ENCODE data around the gene RPS6KB1. TPM values are rescaled to one million over a fixed set of nuclear protein-coding genes. Genes with fewer than 3 reads are reported as not detected.
"Not testable (repeated sequence)": the region's sequence is repeated elsewhere in the genome, so short reads cannot be mapped to it uniquely, and the experiment has no call there.

The RPS6KB1 gene
- total and polyA plus RNA-seq, 9 of the 15 experiments (the other 6 are each of a cell fraction or from before 2014, with no cell fraction given), result 8.8 to 60.7 (median 35.1) TPM

DNA sequence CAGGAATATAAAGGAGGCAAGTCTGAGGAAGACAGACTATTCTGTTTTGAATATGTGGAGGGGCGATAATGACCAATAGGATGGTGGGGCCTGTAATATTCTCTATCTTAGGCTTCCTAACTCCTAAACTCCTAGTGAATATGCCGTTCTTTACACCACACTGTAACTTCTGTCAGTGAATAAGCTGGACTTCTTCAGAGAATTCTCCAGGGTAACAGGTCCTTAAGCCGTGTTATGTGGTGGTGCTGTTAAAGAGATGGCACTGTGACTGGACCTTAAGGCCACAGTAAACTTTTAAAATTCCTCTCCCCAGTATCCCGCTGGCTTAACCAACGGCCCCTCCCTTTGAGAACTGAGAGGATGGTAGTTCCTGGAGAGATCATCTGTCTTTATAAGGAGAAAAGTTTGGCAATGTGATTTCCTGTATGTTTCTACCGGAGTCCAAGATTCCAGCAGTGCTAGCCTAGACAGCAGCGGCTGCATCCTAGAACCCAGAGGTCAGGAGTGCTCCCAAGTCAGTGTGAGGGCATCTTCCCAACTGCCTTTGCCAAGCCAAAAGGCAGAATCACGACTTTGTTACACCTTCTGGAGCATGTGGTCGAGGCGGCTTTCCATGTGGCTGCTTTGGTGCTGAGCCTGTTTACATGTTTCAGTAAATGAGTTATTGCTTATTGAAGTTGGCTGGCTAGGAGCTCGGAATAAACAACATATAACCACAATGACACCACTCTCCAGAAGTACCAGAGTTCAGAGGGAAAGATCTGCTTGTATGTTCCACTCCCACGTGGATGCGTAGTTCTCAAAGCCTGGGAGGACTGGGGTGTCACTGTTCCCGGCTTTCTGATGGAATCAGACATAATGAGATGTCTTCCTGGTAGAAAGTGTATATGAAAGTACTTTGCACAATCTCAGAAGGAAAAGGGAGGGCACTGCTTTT lies 41.2 kb upstream of the RPS6KB1 start (continued):
- TF ChIP-seq E2F6 (IDR thresholded peaks at IDR 0.05; ENCODE audit: borderline replicate concordance in 1 of 2, extremely low read depth in 1 of 2, insufficient read depth in 1 of 2, insufficient read length in 1 of 2, low read depth in 1 of 2, low read length in 1 of 2, poor library complexity in 1 of 2, severe bottlenecking in 1 of 2), result peak in 1 of 2 experiments; percentile 35
- peak; percentile 50 for TF ChIP-seq EWSR1 (IDR thresholded peaks at IDR 0.05; ENCODE audit: borderline replicate concordance, low read depth, partially characterized antibody)

- H3K27me3 ChIP-seq (ENCODE audit: control insufficient read depth in 2 of 2, insufficient read depth in 2 of 2, low read length in 2 of 2); H3K79me2 ChIP-seq (ENCODE audit: control insufficient read depth, insufficient read depth, low read length); BruUV-seq (replicated peaks); H3K36me3 ChIP-seq (ENCODE audit: control insufficient read depth, insufficient read depth, low read length); in situ Hi-C loops (cut with MboI); H4K20me1 ChIP-seq (replicated peaks; ENCODE audit: control insufficient read depth, insufficient read depth, low read length); FAIRE-seq; H3K9me3 ChIP-seq (replicated peaks; ENCODE audit: control insufficient read depth, insufficient read depth, low read depth, low read length); H3K4me2 ChIP-seq (ENCODE audit: insufficient read depth, low read length); DNase-seq (ENCODE audit: extremely low read depth in 1 of 4, low spot score in 3 of 4); H3K9me1 ChIP-seq (ENCODE audit: control insufficient read depth, insufficient read depth, low read length); intact Hi-C loops (cut with micrococcal nuclease); H3K4me1 ChIP-seq (replicated peaks in 1 of 2; ENCODE audit: control insufficient read depth in 2 of 2, insufficient read depth in 2 of 2, low read length in 2 of 2); ATAC-seq; H3K4me3 ChIP-seq; H3K9ac ChIP-seq (ENCODE audit: insufficient read depth in 1 of 2, low read depth in 2 of 2, low read length in 2 of 2): not testable (repeated sequence)
- H2AFZ ChIP-seq (ENCODE audit: low read depth, low read length), result peak overlapping the region; percentile 66
- ChIA-PET CTCF (ENCODE audit: low intra/inter-chr PET ratio) (interaction anchor here (0.6 to 0.8 kb wide), 2 partner anchors 109 to 139 kb away, joined by 3 to 5 read pairs; no protein-coding TSS in a partner anchor), POLR2A (interaction anchor here (0.7 to 0.9 kb wide), 2 partner anchors 9 to 14 kb away, joined by 3 read pairs; no protein-coding TSS in a partner anchor)
- H3K27ac ChIP-seq (ENCODE audit: extremely low read depth, low read depth, low read length), result peak overlapping the region; percentile 37; the same call in 2 of the 3 replicates
- 91% methylated on average over 7 of the region's 7 CpGs for WGBS (ENCODE audit: insufficient coverage, low coverage, missing lambda C conversion rate)
- TF ChIP-seq AFF1 (IDR thresholded peaks at IDR 0.05; ENCODE audit: low read depth in 1 of 2, partially characterized antibody in 2 of 2) (peak in 1 of 2 experiments; percentile 13), CXXC5 (CRISPR knock-in tag; IDR thresholded peaks at IDR 0.05) (0 out of 2 replicates have a peak, but pooled peaks have one; percentile 7), ZBTB11 (CRISPR knock-in tag; IDR thresholded peaks at IDR 0.05) (peak in 1 of 3 experiments; percentile 58; a peak in 1 of 6 replicates), SMAD4 (CRISPR knock-in tag; conservative IDR thresholded peaks at IDR 0.05) (0 out of 2 replicates have a peak, but pooled peaks have one; percentile 11)
These were observed 40.1 kb upstream of the RPS6KB1 start for GRCh38 chr17:59852847-59853167.
